Eye (tissue), 1 donor: ENCODE measurements around the gene TBCD.
"Not testable (repeated sequence)": the region's sequence is repeated elsewhere in the genome, so short reads cannot be mapped to it uniquely, and the experiment has no call there.

Source experiments
- DNase-seq: peaks from one replicate; pipeline ENCODE4 v3.0.0-alpha.2; 2015

TBCD gene

DNA sequence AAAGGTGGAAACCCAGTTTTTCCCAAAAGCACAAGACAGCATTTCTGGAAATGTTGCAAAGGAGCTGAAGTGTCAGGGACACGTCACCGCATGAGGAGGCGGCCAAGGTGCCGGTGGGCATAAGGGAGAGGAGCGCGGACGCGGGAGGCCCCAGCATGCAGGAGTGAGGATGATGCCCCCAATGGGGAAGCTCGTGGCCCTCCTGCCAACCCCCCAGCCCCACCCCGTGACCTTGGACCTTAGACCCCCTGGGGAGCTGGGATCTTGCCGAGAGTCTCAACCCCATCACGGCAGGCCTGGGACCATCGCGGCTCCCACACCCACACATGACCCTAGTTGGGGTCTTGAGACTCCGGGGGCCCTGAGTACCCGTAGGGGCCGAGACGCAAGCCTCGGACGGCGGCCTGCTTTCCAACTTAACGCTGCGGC is 208.1 kb downstream of the TBCD start:
- DNase-seq = no peak

DNA sequence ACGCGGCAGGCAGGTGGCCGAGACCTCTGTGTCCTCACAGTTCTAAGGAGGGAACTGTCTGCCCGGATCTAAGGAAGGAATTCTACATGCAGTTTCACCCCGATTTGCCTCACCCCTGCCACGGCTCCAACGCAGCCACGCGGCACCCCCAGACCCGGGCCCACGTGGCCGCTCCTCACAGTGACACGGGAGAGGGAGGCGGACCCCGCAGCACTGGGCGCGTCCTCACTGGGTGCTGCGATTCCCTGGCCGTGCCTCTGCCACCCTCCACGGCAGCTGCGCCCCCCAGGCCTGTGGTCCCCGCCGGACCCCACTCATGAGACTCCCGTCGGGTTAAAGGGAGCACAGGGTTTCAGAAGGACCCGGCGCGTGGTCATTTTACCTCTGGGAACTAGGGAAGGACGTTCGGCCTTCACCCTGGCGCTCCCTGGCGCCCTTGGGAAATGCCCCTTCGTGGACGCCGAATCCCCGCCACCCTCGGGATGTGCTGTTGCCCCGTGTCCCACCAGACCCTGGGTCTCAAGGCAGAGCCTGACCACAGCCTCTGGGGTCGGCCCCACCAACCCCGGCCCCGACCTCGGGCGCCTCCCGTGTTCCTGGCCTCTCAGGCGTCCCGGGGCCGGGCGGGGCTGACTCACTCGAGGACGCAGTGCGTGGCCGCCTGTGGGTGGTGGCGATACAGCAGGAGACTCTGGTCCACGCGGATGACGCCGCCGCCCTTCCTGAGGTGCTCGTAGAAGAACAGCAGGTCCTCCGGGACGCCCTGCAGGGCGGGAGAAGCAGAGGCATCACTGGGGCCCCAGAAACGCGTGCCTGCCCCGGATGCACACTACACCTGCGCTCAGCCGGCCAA is 208.8 kb downstream of the TBCD start:
- DNase-seq = no peak

DNA sequence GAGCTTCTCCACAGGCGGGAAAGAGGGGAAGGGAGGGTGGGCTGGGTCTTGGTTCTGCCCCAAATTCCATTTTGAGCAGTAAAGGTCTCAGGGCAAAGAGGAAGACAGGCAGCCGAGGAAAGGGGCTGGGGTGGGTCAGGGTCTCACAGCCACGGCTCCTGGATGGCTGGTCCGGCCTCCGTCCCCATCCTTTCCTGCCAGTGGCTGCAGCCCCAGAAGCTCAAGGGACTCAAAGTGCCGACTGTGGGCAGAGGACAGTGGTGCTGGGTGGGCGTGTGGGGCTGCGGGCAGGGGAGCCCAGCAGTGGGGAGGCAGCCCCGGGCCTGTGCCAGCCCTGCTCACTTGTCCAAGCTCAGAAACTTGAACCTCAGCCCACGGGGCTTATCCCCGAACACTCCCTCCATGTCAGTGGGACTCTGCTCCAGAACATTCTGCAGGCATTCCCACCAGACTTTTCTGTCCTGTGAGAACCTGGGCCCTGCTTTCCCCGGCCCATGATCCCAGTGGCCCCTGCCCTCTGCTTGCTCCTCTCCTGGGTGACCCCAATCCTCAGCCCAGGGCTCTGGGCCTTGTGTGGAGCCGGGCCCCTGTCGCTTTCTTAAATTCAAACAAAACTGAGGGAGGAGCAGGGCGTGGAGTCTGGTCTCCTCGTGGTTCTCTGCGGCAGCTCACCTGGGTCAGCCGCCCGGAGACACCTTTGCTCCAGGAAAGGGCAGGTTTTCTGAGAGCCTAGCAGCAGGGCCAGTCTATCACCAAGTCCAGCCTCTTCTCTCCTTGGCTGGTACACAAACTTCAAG is 209.7 kb downstream of the TBCD start:
- DNase-seq = no peak

DNA sequence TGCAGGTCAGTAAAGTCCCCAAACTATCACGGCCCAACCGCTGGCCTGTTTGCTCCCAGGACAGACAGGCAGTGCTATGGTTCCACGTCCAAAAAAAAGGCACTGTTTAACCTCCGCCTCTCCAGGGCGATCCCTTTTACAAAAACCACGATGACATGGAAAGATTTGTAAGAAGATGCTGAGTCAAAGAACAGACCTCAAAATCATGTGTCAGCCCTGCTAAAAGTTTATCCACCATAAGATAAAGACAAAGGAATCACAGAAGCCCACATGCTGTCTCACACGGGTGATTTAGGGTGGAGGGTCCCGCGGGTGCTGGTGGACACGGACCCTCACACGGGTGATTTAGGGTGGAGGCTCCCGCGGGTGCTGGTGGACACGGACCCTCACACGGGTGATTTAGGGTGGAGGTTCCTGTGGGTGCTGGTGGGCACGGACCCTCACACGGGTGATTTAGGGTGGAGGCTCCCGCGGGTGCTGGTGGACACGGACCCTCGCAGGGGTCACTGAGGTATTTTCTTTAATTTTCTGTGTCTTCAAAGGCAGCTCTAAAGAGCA is 210.4 kb downstream of the TBCD start:
- no peak for DNase-seq

DNA sequence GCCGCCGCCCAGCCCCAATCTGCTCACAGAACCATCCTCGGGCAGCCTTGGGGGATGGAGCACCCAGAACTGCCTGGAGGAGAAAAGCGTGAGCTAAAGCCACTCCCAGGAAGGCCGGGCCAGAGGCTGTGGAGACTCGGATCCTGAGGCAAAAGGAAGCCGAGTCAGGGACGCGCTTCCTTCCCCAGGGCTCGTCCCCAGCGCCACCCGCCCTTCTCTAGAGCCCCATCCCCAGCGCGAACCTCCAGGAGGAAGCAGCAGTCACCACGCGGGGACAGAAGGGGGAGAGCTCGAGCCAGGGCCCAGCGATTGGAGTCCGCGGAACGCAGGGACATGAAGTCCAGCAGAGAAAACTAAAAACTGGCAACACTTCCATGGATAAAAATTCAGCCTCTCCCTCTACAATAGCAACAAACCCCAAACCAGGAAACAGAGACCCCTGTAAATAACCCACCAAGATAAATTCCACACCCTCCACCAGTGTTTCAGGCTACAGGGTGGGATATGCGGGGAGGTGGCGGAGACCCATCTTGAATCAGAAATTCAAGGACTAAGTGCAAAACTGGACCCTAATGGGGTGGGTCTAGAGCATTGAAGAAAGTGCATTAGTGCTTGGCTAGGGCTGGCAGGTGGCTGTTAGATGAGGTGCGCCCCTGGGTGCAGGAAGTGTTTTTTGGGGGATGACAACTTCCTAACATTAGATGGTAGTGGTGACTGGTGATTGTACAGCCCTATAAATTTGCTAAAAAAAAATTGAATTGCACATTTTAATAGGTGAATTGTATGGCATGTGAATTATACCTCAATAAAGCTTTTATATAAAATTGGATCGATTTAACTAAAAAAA is 211.5 kb downstream of the TBCD start:
- DNase-seq = peak; percentile 90

DNA sequence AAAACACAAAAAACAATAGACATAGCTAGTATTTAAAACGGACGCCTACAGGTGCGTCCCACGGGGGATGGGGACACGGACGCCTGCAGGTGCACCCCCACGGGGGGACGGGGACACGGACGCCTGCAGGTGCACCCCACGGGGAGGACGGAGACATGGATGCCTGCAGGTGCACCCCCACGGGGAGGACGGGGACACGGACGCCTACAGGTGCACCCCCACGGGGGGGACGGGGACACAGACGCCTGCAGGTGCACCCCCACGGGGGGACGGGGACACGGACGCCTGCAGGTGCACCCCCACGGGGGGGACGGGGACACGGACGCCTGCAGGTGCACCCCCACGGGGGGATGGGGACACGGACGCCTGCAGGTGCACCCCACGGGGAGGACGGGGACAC is 212.6 kb downstream of the TBCD start:
- not testable (repeated sequence) for DNase-seq

DNA sequence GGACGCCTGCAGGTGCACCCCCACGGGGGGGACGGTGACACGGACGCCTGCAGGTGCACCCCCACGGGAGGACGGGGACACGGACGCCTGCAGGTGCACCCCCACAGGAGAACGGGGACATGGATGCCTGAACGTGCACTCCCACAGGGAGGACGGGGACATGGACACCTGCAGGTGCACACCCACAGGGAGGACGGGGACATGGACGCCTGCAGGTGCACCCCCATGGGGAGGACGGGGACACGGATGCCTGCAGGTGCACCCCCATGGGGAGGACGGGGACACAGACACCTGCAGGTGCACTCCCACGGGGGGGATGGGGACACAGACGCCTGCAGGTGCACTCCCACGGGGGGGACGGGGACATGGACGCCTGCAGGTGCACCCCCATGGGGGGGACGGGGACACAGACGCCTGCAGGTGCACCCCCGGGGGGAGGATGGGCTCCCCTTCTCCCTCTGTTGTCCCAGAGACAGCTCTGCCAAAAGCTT is 213.0 kb downstream of the TBCD start:
- no peak for DNase-seq

DNA sequence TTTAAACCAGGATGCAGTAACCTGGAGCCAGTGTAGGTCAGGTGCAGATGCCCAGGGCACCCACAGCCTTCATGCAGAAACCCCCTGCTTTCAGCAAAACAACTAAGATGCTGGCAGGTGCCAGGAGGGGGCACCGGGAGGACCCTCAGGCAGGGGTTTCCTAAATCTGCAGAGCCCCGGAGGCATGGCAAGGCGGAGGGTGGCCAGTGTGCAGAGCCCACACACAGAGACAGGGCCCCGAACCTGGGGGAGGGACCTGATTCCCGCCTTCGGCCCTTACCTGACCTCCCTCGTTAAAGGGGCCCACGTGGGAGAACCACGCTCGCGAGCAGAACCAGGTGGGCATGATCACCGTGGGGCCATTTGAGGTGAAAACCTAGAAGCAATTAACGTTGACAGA is 213.5 kb downstream of the TBCD start:
- DNase-seq = no peak

DNA sequence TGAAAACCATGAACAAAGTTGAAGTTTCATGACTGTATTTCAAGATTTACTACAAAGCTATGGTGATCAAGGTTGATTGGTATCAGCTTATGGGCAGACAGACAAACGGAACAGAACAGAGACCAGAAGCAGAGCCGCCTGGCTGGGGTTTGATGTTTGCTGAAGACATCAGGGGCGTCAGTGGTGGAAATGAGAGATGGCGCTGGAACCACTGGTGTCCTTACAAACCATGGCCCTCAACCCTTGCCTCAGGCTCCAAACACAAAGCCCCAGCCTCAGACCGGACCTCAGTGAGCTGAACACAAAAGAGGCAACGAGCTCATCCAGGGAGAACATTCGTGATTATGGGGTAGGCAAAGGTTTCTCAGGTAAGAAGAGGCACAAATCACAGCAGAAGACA is 214.6 kb downstream of the TBCD start:
- no peak for DNase-seq

DNA sequence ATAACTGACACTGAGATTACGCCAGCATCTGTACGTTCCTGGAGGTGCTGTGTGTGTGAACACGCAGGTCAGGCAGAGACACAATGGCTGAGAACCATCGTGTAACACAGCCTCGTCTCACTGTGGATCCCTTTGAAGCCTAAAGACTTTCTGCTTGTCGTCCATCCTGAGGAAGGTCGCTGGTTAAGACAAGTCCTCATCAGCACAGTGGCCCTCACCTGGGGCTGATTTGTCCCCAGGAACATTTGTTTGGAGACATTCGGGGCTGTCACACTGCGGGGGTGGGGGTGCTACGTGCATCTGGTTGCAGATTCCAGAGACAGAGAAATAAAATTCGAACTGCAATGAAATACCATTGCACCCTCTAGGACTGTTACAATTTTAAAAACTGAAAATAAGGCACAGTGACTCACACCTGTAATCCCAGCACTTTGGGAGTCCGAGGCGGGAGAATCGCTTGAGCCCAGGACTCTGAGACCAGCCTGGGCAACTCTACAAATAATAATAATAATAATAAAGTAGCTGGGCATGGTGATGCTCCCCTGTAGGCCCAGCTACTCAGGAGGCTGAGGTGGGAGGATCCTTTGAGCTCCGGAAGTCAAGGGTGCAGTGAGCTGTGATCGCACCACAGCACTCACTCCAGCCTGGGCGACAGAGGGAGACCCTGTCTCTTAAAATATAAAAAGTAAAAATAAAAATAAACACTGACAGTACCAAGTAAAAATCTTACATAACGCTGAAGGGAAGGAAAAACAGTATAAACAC is 215.6 kb downstream of the TBCD start:
- DNase-seq = no peak

DNA sequence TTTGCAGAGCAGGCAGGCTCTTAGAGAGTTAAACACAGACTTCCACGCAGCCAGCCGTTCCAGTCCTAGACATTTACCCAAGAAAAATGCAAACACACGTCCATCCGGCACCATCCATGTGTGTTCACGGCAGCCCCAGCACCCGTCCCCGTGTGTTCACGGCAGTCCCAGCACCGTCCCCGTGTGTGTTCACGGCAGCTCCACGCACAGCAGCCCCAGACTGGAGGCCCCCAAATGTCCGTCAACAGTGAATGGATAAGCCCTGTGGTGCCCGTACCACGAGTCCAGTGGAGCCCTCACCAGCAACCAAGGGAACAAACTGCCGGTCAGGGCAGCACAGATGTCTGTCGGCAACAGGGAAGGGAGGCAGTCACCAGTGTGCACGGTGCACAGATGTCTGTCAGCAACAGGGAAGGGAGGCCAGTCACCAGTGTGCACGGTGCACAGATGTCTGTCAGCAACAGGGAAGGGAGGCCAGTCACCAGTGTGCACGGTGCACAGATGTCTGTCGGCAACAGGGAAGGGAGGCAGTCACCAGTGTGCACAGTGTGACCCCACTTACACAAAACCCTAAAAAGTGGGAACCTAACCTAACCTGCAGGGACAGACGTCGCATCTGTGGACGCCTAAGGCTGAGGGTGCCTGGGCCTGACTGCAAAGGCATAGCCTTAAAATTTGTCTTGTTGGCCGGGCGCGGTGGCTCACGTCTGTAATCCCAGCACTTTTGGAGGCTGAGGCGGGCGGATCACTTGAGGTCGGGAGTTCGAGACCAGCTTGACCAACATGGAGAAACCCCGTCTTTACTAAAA is 216.4 kb downstream of the TBCD start:
- DNase-seq = not testable (repeated sequence)

DNA sequence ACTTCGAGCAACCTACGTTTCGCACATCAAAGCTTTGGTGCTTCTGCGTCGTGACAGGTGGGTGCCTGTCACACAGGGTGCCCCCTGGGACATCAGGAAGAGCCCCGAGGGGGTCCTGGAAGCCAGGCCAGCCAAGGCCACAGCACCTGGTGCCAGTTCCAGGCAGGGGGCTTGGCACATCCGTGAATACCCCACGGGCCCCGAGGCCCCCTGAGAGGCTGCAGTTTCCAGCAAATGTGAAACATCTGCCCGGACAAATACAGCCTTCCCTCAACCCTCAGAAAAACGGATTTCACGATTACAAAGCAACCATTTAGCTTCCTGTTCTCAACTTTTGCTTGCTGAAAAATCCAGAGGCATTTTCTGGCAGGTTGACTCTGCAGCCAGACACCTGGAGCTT is 218.2 kb downstream of the TBCD start:
- no peak for DNase-seq

DNA sequence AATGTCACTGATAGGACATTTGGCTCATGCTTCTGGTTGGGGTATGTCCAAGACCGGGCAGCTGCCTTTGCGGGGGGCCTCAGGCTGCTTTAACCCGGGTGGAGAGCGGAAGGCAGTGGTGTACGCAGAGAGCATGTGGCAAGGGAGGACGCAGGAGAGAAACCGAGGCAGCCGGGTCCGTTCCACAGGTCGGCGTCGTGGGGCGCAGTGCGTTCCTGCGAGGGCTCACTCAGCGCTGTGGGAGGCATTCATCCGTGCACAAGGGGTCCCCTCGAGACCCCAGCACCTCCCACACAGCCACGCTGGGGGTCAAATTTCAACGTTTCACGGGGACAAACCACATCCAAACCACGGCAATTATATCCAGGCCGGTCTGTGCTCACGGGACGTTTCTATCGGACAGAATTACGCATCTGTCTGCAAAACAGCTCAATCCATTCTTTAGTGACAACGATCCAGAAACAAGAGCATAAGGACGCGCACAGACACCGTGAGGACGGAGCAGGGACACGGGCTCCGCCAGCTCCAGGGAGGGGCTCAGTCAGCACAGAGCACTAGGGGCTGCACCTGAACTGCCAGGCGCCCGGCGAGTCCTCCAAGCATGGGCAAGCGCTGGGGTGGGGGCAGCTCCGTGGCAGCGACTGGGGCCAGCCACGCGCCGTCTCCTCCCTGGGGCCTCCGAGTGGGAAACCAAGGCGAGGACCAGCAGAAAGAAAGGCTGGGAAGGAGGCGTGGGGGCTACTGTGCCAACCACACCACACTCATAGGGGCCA is 219.1 kb downstream of the TBCD start:
- no peak for DNase-seq

DNA sequence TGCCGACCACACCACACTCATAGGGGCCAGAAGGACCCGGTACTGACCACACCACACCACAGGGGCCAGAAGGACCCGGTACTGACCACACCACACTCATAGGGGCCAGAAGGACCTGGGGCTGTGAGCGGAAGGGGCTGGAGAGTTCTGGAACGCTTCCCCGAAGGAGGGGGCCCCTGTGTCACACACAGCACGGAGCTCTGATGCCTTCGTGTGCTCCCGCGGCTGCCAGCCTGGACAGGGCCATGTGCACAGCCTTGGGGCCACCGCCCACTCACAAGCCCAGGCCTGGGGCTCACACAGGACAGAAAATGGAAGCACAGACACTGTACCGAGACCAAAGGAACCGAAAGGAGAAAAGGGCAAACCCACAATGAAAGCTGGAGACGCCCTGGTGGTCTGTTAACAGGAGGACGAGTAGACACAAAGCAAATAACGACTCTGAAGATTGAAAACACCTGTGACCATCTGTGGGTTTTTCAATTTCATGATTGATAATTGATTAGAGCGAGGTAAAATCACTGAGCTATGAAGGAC is 221.0 kb downstream of the TBCD start:
- no peak for DNase-seq

DNA sequence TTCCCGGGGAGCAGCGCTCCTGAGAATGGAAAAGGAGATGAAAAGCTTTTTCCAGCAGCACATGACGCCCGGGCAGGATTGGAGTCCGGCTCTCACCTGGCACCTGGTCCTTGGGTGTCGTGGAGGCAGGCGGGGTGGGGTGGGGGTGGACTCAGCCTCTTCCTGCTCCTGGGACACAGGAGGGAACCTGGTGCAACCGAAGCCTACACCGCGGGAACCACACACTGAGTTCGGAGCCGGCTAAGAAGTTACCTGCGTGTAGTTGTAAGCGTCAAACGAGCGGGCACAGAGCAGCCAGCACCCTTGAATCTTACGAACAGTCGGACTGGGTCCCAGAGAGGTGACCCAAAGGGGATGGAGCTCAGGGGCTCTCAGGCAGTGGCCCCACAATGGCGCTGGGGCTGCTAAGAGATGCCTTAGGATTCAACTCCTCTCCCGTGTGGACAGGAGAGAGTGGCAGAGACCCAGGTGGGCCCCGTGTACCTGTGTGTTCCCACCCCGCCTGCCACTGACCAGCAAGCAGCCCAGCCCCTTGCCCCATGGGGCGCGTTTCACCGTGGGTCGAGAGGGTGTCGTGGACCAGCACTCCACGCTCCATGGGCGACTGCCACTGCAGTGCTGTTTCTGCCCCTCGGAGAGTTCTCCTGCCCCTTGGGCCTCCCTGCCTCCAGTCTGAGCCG is 221.7 kb downstream of the TBCD start:
- no peak for DNase-seq

DNA sequence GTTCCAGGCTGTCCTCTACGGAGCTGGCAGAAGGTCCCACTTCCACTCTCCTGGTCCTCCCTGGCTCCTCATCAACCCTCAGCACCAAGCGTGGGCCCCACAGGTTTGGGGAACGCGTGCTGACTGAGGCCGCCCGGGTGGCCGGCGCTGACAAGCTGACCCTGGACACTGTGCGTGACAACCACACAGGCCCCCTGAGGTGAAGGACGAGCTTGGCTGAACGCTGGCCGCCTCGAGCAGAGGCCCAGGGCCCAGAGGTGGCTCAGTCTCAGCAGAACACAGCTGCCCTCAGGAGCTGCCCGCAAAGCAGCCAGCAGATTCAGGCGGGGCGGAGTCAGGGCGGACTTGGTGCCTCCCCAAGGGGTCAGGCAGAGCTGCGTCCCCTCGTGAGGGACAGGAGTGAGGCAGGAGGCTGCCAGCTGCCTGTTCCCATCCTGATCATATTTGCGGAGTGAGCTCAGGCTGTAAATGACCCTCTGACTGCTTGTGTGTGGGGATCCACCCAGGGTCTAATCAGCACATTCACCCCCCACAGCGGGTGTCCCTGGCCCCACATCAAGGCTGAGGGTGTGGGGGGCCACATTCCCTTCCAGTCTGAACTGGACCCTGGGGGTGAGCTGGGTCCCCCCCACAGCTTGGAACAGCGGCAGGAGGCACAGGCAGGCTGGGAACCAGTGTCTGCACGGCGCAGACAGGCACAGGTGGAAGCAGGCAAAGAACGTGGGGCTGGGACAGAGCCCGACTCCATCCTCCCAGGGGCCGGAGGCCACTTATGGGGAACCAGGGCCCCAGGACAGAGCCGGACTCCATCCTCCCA is 222.5 kb downstream of the TBCD start:
- DNase-seq = peak; percentile 74

DNA sequence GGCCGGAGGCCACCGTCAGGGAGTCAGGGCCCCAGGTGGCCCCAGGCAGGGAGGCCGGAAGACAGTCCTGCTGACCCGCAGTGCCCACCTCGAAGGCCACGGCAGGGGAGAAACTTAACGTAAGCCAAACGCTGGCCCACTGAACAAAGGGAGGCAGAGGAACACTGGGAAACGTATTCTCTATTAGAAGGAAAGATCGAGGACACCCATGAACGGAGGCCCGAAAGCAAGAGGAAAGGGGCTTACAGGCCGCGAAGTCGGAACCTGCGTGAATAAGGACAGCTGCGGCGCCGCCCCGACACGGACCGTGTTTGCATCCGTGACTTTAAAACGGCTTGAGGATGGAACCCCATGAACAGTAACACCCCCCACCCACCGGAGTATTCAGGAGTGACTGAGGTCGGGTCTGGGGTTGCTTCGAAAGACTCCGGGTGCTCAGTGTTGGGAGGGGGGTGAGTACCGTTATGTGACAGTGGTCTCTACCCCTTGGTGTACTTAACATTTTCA is 225.2 kb downstream of the TBCD start:
- DNase-seq = no peak

DNA sequence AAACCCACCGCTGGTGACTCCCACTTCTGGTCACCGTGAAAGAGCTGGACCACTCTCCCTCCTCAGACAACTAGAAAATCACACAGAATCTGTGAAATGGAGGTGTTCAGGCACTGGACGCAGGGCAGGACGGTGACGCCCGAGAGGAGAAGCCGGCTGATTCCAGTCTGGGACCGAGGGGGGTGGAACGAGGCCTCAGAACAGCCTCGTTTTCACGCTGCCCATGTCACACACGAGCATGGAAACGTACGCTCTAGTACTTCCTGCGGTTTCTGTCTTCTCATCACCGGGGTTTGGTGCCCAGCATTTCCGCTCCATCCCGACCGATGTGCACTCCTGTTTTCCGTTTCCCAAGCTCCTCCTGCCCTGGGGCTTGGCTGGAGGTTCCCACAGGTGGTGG is 225.7 kb downstream of the TBCD start:
- no peak for DNase-seq
